ENCODE results near the gene SMURF2. TPM values are rescaled to one million over a fixed set of nuclear protein-coding genes. Genes with fewer than 3 reads are reported as not detected.

Gene SMURF2
- total and polyA plus RNA-seq, 2 donors (not counting 1 experiment from before 2014, with no cell fraction given) = 96.3 to 108 TPM

DNA sequence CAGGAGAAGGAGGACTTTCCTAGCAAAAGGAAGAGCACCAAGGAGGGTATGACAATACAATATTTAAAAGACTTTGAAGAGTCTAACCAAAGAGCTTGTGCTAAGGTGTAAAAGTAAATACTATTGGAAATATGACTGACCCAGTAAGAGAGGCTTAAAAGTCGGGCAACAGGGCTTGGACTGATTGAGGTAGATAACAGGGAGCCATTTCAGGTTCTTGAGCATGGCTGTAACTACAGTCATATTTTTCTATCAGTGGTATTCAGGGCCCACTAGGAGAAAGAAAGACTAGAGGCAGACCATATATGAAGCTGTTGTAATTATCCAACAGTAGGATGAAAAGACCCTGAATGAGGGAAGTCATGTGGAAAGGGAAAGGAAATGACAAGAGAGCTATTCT is 62.3 kb downstream of the SMURF2 start:
- H4K20me1 ChIP-seq (ENCODE audit: control insufficient read depth, extremely low read depth, insufficient read depth, low read length) = peaks cover 4% of the 10 kb centered on the region
- no peak for DNase-seq (ENCODE audit: low read depth in 2 of 2)
- H3K9ac ChIP-seq (ENCODE audit: insufficient read depth, low read length) = no peak overlapping the region
- no peaks in the 10 kb centered on the region for H3K4me1 ChIP-seq (ENCODE audit: control insufficient read depth, extremely low read depth, insufficient read depth, low read length)
- H3K9me3 ChIP-seq (ENCODE audit: control insufficient read depth, insufficient read depth, low read depth, low read length) = no peaks in the 10 kb centered on the region
- H3K27ac ChIP-seq (ENCODE audit: insufficient read depth, low read length) = no peak overlapping the region
- H3K79me2 ChIP-seq (ENCODE audit: control insufficient read depth, insufficient read depth, low read length) = peaks cover 98% of the 10 kb centered on the region
- TF ChIP-seq CTCF (conservative IDR thresholded peaks at IDR 0.05 in 1 of 2, IDR thresholded peaks at IDR 0.05 in 1 of 2; ENCODE audit: low read depth in 1 of 2, low read length in 2 of 2) = no peak
- no peaks in the 10 kb centered on the region for H3K27me3 ChIP-seq (ENCODE audit: control insufficient read depth, insufficient read depth, low read length)
- peaks cover 4% of the 10 kb centered on the region for H3K36me3 ChIP-seq (ENCODE audit: control insufficient read depth, insufficient read depth, low read length)
- no peak overlapping the region for H3K4me2 ChIP-seq (ENCODE audit: extremely low read depth, insufficient read depth, low read length)
- no peak overlapping the region for H2AFZ ChIP-seq (ENCODE audit: low read length)
- no peak overlapping the region for H3K4me3 ChIP-seq (replicated peaks in 1 of 4; ENCODE audit: control extremely low read depth in 1 of 4, insufficient read depth in 1 of 4, low read depth in 3 of 4, low read length in 4 of 4)

DNA sequence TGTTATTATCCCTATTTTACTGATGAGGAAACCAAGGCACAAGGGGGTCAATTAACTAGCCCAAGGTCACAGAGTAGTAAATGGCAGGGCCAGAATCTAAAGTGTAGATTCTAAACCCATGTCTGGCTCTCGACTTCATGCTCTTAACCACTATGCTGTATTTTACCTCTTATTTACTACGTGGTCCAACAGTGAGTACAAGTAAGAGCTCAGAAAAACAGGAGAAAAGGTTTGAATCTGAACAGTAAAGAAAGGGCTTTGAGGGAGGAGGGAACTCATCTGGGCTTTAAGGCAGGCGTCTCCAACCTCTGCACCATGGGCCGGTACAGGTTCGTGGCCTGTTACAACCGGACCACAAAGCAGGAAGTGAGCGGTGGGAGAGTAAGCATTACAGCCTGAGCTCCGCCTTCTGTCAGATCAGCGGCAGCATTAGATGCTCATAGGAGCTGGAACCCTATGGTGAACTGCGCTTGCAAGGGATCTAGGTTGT is 62.9 kb downstream of the SMURF2 start:
- H3K4me2 ChIP-seq (ENCODE audit: extremely low read depth, insufficient read depth, low read length) = no peak overlapping the region
- H3K4me1 ChIP-seq (ENCODE audit: control insufficient read depth, extremely low read depth, insufficient read depth, low read length) = no peaks in the 10 kb centered on the region
- H3K27ac ChIP-seq (ENCODE audit: insufficient read depth, low read length) = no peak overlapping the region
- H3K27me3 ChIP-seq (ENCODE audit: control insufficient read depth, insufficient read depth, low read length) = no peaks in the 10 kb centered on the region
- no peak overlapping the region for H3K9ac ChIP-seq (ENCODE audit: insufficient read depth, low read length)
- no peak overlapping the region for H2AFZ ChIP-seq (ENCODE audit: low read length)
- no peak for DNase-seq (ENCODE audit: low read depth in 2 of 2)
- H4K20me1 ChIP-seq (ENCODE audit: control insufficient read depth, extremely low read depth, insufficient read depth, low read length) = peaks cover 4% of the 10 kb centered on the region
- TF ChIP-seq CTCF (conservative IDR thresholded peaks at IDR 0.05 in 1 of 2, IDR thresholded peaks at IDR 0.05 in 1 of 2; ENCODE audit: low read depth in 1 of 2, low read length in 2 of 2) (no peak), EZH2 (IDR thresholded peaks at IDR 0.05; ENCODE audit: low read length, missing control alignments) (no peak)
- H3K36me3 ChIP-seq (ENCODE audit: control insufficient read depth, insufficient read depth, low read length) = peaks cover 4% of the 10 kb centered on the region
- no peaks in the 10 kb centered on the region for H3K9me3 ChIP-seq (ENCODE audit: control insufficient read depth, insufficient read depth, low read depth, low read length)
- H3K79me2 ChIP-seq (ENCODE audit: control insufficient read depth, insufficient read depth, low read length) = peaks cover 98% of the 10 kb centered on the region
- no peak overlapping the region for H3K4me3 ChIP-seq (replicated peaks in 1 of 4; ENCODE audit: control extremely low read depth in 1 of 4, insufficient read depth in 1 of 4, low read depth in 3 of 4, low read length in 4 of 4)

DNA sequence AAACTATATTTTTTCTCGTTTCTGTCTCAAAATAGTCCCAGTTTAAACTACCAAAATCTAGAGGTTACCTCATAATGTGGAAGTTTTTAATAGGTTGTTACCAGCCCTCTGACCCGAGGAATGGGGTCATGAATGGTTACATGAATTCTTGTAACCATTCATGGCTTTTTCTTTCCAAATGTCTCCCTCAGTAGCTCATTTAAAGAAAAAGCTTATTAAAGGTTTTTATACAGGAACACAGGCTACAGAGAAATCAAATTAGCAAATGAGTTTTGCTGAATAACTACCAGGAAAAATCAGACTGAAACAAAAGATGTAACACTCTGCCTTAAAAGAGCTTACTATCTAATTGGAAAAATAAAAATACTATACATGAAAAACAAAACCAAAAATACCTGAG is 63.4 kb downstream of the SMURF2 start:
- H3K9ac ChIP-seq (ENCODE audit: insufficient read depth, low read length) = no peak overlapping the region
- peaks cover 98% of the 10 kb centered on the region for H3K79me2 ChIP-seq (ENCODE audit: control insufficient read depth, insufficient read depth, low read length)
- peaks cover 4% of the 10 kb centered on the region for H4K20me1 ChIP-seq (ENCODE audit: control insufficient read depth, extremely low read depth, insufficient read depth, low read length)
- H3K27me3 ChIP-seq (ENCODE audit: control insufficient read depth, insufficient read depth, low read length) = no peaks in the 10 kb centered on the region
- H2AFZ ChIP-seq (ENCODE audit: low read length) = no peak overlapping the region
- peaks cover 4% of the 10 kb centered on the region for H3K36me3 ChIP-seq (ENCODE audit: control insufficient read depth, insufficient read depth, low read length)
- no peaks in the 10 kb centered on the region for H3K9me3 ChIP-seq (ENCODE audit: control insufficient read depth, insufficient read depth, low read depth, low read length)
- H3K27ac ChIP-seq (ENCODE audit: insufficient read depth, low read length) = no peak overlapping the region
- H3K4me2 ChIP-seq (ENCODE audit: extremely low read depth, insufficient read depth, low read length) = no peak overlapping the region
- no peak for DNase-seq (ENCODE audit: low read depth in 2 of 2)
- no peak overlapping the region for H3K4me3 ChIP-seq (replicated peaks in 1 of 4; ENCODE audit: control extremely low read depth in 1 of 4, insufficient read depth in 1 of 4, low read depth in 3 of 4, low read length in 4 of 4)
- H3K4me1 ChIP-seq (ENCODE audit: control insufficient read depth, extremely low read depth, insufficient read depth, low read length) = no peaks in the 10 kb centered on the region
- TF ChIP-seq EZH2 (IDR thresholded peaks at IDR 0.05; ENCODE audit: low read length, missing control alignments) = no peak
- no peak for TF ChIP-seq CTCF (conservative IDR thresholded peaks at IDR 0.05 in 1 of 2, IDR thresholded peaks at IDR 0.05 in 1 of 2; ENCODE audit: low read depth in 1 of 2, low read length in 2 of 2)
